IMR-90 (cell line): ENCODE results near the gene CPNE2. TPM values are rescaled to one million over a fixed set of nuclear protein-coding genes. Genes with fewer than 3 reads are reported as not detected.

Experiments
- ATAC-seq: fragments of 200-7000 bp; cut with Tn5 transposase; 2 replicates; pipeline ENCODE4 v1.9.1; 2020; ENCODE audit warnings: low read depth, mild to moderate bottlenecking, moderate library complexity
- BruUV-seq: library from RNA; stranded (reverse); fragments of 400-500 nt; replicated peaks from 2 replicates; lab custom pipeline; 2021; lab: Mats Ljungman, UMichigan
- CTCF ChIA-PET: fragments of 300-600 bp; formaldehyde crosslinking; extraction: SDS; loops from one replicate; lab custom pipeline; 2021; ENCODE audit warnings: antibody characterized with exemption; lab: Yijun Ruan, JAX
- POLR2A ChIA-PET: fragments of 300-600 bp; sonication (Branson Sonifier 250); formaldehyde crosslinking; loops from one replicate; lab custom pipeline; 2022; ENCODE audit warnings: antibody characterized with exemption; ENCODE audit not compliant: unreplicated experiment; lab: Charles Lee
- DNase-seq: peaks from one replicate; pipeline ENCODE4 v3.0.0; 2013
- H2AFZ ChIP-seq: replicated peaks from 2 replicates; pipeline ENCODE3; 2013; ENCODE audit warnings: low read length, mild to moderate bottlenecking; ENCODE audit not compliant: poor library complexity
- H2AK5ac ChIP-seq: 2 replicates; pipeline ENCODE4 v1.6.1; 2013; ENCODE audit warnings: low read depth, low read length, inconsistent platforms
- H2AK9ac ChIP-seq: replicated peaks from 2 replicates; pipeline ENCODE3; 2013; ENCODE audit warnings: mild to moderate bottlenecking, low read depth, low read length, moderate library complexity; ENCODE audit not compliant: poor library complexity
- H2BK120ac ChIP-seq: 2 replicates; pipeline ENCODE4 v1.6.1; 2013; ENCODE audit warnings: low read depth, low read length, inconsistent platforms
- H2BK15ac ChIP-seq: 3 replicates; pipeline ENCODE4 v1.6.1; 2013; ENCODE audit warnings: low read depth, low read length, inconsistent platforms
- H2BK20ac ChIP-seq: 2 replicates; pipeline ENCODE4 v1.6.1; 2013; ENCODE audit warnings: low read depth, mild to moderate bottlenecking, inconsistent platforms, low read length, moderate library complexity
- H2BK5ac ChIP-seq: 2 replicates; pipeline ENCODE4 v1.6.1; 2013; ENCODE audit warnings: mild to moderate bottlenecking, low read depth, low read length, inconsistent platforms; ENCODE audit not compliant: poor library complexity, severe bottlenecking
- H3K14ac ChIP-seq: replicated peaks from 2 replicates; pipeline ENCODE4 v1.6.1; 2013; ENCODE audit warnings: low read depth, low read length, inconsistent platforms
- H3K18ac ChIP-seq: 2 replicates; pipeline ENCODE4 v1.6.1; 2013; ENCODE audit warnings: low read depth, low read length, control low read depth
- H3K23ac ChIP-seq: 2 replicates; pipeline ENCODE4 v1.6.1; 2013; ENCODE audit warnings: low read depth, low read length, inconsistent platforms
- H3K27ac ChIP-seq: 2 replicates; pipeline ENCODE4 v1.5.1; 2013; ENCODE audit warnings: mild to moderate bottlenecking, control low read depth, low read length; ENCODE audit not compliant: insufficient read depth
- H3K27me3 ChIP-seq: 2 replicates; pipeline ENCODE4 v1.6.1; 2013; ENCODE audit warnings: low read length; ENCODE audit not compliant: control insufficient read depth, insufficient read depth
- H3K36me3 ChIP-seq: 2 replicates; pipeline ENCODE4 v1.6.1; 2013; ENCODE audit warnings: low read length, mixed read lengths; ENCODE audit not compliant: control insufficient read depth, insufficient read depth
- H3K4ac ChIP-seq: 2 replicates; pipeline ENCODE4 v1.6.1; 2013; ENCODE audit warnings: low read depth, low read length, inconsistent platforms
- H3K4me1 ChIP-seq: 2 replicates; pipeline ENCODE4 v1.6.1; 2013; ENCODE audit warnings: low read length, mixed read lengths; ENCODE audit not compliant: control insufficient read depth, insufficient read depth
- H3K4me2 ChIP-seq: 2 replicates; pipeline ENCODE4 v1.6.1; 2013; ENCODE audit warnings: low read depth, mild to moderate bottlenecking, control low read depth, low read length, moderate library complexity
- H3K4me3 ChIP-seq: 2 replicates; pipeline ENCODE4 v1.5.1; 2013; ENCODE audit warnings: low read depth, mild to moderate bottlenecking, control low read depth, low read length, moderate library complexity; ENCODE audit not compliant: insufficient read depth
- H3K56ac ChIP-seq: 2 replicates; pipeline ENCODE4 v1.6.1; 2013; ENCODE audit warnings: low read length, inconsistent platforms; ENCODE audit not compliant: insufficient read depth; ENCODE audit errors: extremely low read depth
- H3K79me1 ChIP-seq, 2 experiments: 2 replicates each; pipeline ENCODE4 v1.6.1; 2013; ENCODE audit warnings: low read length in 2 of 2, inconsistent platforms in 1 of 2, low read depth in 1 of 2
- H3K9ac ChIP-seq: 2 replicates; pipeline ENCODE4 v1.6.1; 2013; ENCODE audit warnings: low read depth, low read length, control low read depth
- H3K9me1 ChIP-seq: 2 replicates; pipeline ENCODE4 v1.6.1; 2013; ENCODE audit warnings: low read length, inconsistent platforms; ENCODE audit not compliant: insufficient read depth
- H3K9me3 ChIP-seq: 2 replicates; pipeline ENCODE4 v1.6.1; 2013; ENCODE audit warnings: low read length; ENCODE audit not compliant: control insufficient read depth, insufficient read depth
- H4K20me1 ChIP-seq: 2 replicates; pipeline ENCODE4 v1.6.1; 2013; ENCODE audit warnings: low read length, inconsistent platforms; ENCODE audit not compliant: insufficient read depth
- H4K5ac ChIP-seq: 2 replicates; pipeline ENCODE4 v1.6.1; 2013; ENCODE audit warnings: mild to moderate bottlenecking, low read depth, low read length, control low read depth
- H4K8ac ChIP-seq, 2 experiments: 2 replicates each; pipeline ENCODE4 v1.6.1; 2013; ENCODE audit warnings: low read depth in 2 of 2, low read length in 2 of 2, control low read depth in 1 of 2, inconsistent platforms in 1 of 2
- H4K91ac ChIP-seq: 2 replicates; pipeline ENCODE4 v1.6.1; 2013; ENCODE audit warnings: low read depth, low read length, inconsistent platforms; ENCODE audit not compliant: insufficient read depth
- BHLHE40 ChIP-seq: fragments of 150-350 bp; IDR thresholded peaks from 2 replicates; pipeline ENCODE4 v1.6.1; 2016; ENCODE audit warnings: mild to moderate bottlenecking, low read depth, low read length
- CEBPB ChIP-seq: IDR thresholded peaks from 2 replicates; pipeline ENCODE4 v1.6.1; 2012; ENCODE audit warnings: low read depth, low read length, improper control_type of control experiment
- CHD1 ChIP-seq: IDR thresholded peaks from 2 replicates; pipeline ENCODE4 v1.6.1; 2012; ENCODE audit warnings: low read depth, low read length, improper control_type of control experiment
- CTCF ChIP-seq: conservative IDR thresholded peaks from 2 replicates; pipeline ENCODE4 v1.5.1; 2012; ENCODE audit warnings: mild to moderate bottlenecking, low read depth, low read length, improper control_type of control experiment
- ELK1 ChIP-seq: fragments of 150-350 bp; IDR thresholded peaks from 2 replicates; pipeline ENCODE4 v1.6.1; 2016; ENCODE audit warnings: low read depth, mild to moderate bottlenecking, low read length, moderate library complexity, borderline replicate concordance
- MAFK ChIP-seq: IDR thresholded peaks from 2 replicates; pipeline ENCODE4 v1.6.1; 2012; ENCODE audit warnings: low read depth, low read length, improper control_type of control experiment
- MAZ ChIP-seq: IDR thresholded peaks from 2 replicates; pipeline ENCODE4 v1.6.1; 2012; ENCODE audit warnings: low read depth, mild to moderate bottlenecking, low read length, improper control_type of control experiment, moderate library complexity, borderline replicate concordance
- MXI1 ChIP-seq: IDR thresholded peaks from 2 replicates; pipeline ENCODE4 v1.6.1; 2012; ENCODE audit warnings: low read depth, mild to moderate bottlenecking, low read length, moderate library complexity, borderline replicate concordance
- NFE2L2 ChIP-seq: fragments of 150-350 bp; IDR thresholded peaks from 2 replicates; pipeline ENCODE4 v1.6.1; 2016; ENCODE audit warnings: low read depth, mild to moderate bottlenecking, low read length
- RAD21 ChIP-seq: IDR thresholded peaks from 2 replicates; pipeline ENCODE4 v1.6.1; 2012; ENCODE audit warnings: low read length, improper control_type of control experiment
- RCOR1 ChIP-seq: IDR thresholded peaks from 2 replicates; pipeline ENCODE4 v1.6.1; 2012; ENCODE audit warnings: mild to moderate bottlenecking, low read length, improper control_type of control experiment; ENCODE audit not compliant: insufficient replicate concordance
- RFX5 ChIP-seq: IDR thresholded peaks from 2 replicates; pipeline ENCODE4 v1.8.0; 2012; ENCODE audit warnings: low read depth, mild to moderate bottlenecking, low read length, moderate library complexity
- WGBS, 2 experiments: methylation state at CpG; one replicate each; pipeline versions ENCODE4 v1.1.5 to v1.1.7; 2013; ENCODE audit warnings: missing lambda C conversion rate in 2 of 2; ENCODE audit not compliant: insufficient read length in 1 of 2; ENCODE audit errors: extremely low coverage in 2 of 2; 5-methylcytosine and 5-hydroxymethylcytosine counted together
- dilution Hi-C: fragments of 300-500 bp; cut with HindIII; formaldehyde crosslinking; loops from one replicate; pipeline ENCODE4 v1.14.3; 2018; ENCODE audit warnings: low sequenced_read_pairs; ENCODE audit not compliant: unreplicated experiment
- in situ Hi-C: fragments of 300-500 bp; cut with MboI; formaldehyde crosslinking; loops from 3 replicates; pipeline ENCODE4 v1.14.3; 2019; ENCODE audit warnings: low sequenced_read_pairs, inconsistent platforms, mixed read lengths
- intact Hi-C: fragments of 100-400 bp; cut with micrococcal nuclease; formaldehyde crosslinking; loops from 2 replicates; pipeline ENCODE4 v1.10.0; 2022
- polyA plus RNA-seq, 3 experiments: library from polyadenylated mRNA; depleted of rRNA; stranded (reverse); fragments of >200 nt; gene quantifications; 2 replicates each; pipeline ENCODE4 v1.2.3, GENCODE V29; 2012; ENCODE audit warnings: low replicate concordance in 1 of 3
- total RNA-seq: library from RNA; depleted of rRNA; stranded (reverse); fragments of >200 nt; gene quantifications from 2 replicates; pipeline ENCODE4 v1.2.3, GENCODE V29; 2012

Gene CPNE2
- total and polyA plus RNA-seq, 2 of the 4 experiments (the other 2 are of a cell fraction) = 15.4 to 48.0 TPM

GRCh38 chr16:57062329-57062728 lies 30.1 kb upstream of the CPNE2 start:
- ChIA-PET POLR2A (no interaction called here), CTCF (no interaction called here)
- H3K23ac ChIP-seq = 0 out of 2 replicates have a peak overlapping the region, but pooled peaks have one; percentile 33
- H2BK20ac ChIP-seq = no peak overlapping the region
- no peak overlapping the region for H3K56ac ChIP-seq
- H3K4me3 ChIP-seq = no peak overlapping the region
- H3K18ac ChIP-seq = no peak overlapping the region
- no TSS peak for BruUV-seq
- DNase-seq = no peak
- H3K79me1 ChIP-seq = no peaks in the 10 kb centered on the region
- H3K4ac ChIP-seq = no peak overlapping the region
- intact Hi-C loops = no loop called here
- H4K20me1 ChIP-seq = no peaks in the 10 kb centered on the region
- peaks cover 14% of the 10 kb centered on the region; the same call in 1 of the 2 replicates for H3K36me3 ChIP-seq
- no peak overlapping the region for H3K4me2 ChIP-seq
- no peak for TF ChIP-seq RFX5
- TF ChIP-seq NFE2L2 = no peak
- TF ChIP-seq CTCF = no peak
- TF ChIP-seq CEBPB = no peak
- no peak for TF ChIP-seq BHLHE40
- TF ChIP-seq RAD21 = no peak
- no peak for TF ChIP-seq ELK1
- TF ChIP-seq MXI1 = no peak
- no peak for TF ChIP-seq MAZ
- TF ChIP-seq RCOR1 = no peak
- TF ChIP-seq CHD1 = no peak
- no peak for TF ChIP-seq MAFK
- peaks cover 3% of the 10 kb centered on the region; the same call in 1 of the 2 replicates for H3K9me1 ChIP-seq
- no peak overlapping the region for H2BK5ac ChIP-seq
- dilution Hi-C loops = no loop called here
- H2AK9ac ChIP-seq = no peak overlapping the region
- H3K14ac ChIP-seq = 0 out of 2 replicates have a peak overlapping the region, but pooled peaks have one; percentile 15
- H4K8ac ChIP-seq = no peak overlapping the region
- peaks cover 3% of the 10 kb centered on the region for H3K4me1 ChIP-seq
- no peaks in the 10 kb centered on the region for H3K9me3 ChIP-seq
- WGBS, 2 experiments = 59% methylated on average over 7 of the region's 8 CpGs; no CpG with 5 or more reads in 1 of the 2 experiments
- H4K5ac ChIP-seq = no peak overlapping the region
- H2AFZ ChIP-seq = no peak overlapping the region
- ATAC-seq = no peak
- no peak overlapping the region for H4K91ac ChIP-seq
- no peak overlapping the region for H2BK15ac ChIP-seq
- in situ Hi-C loops = no loop called here
- no peak overlapping the region for H2BK120ac ChIP-seq
- no peak overlapping the region for H3K9ac ChIP-seq
- no peaks in the 10 kb centered on the region for H3K27me3 ChIP-seq
- no peak overlapping the region for H2AK5ac ChIP-seq
- no peak overlapping the region for H3K27ac ChIP-seq
